Heart right ventricle (tissue), 16 donors: Measurements from ENCODE around the gene TXNRD2. TPM values are rescaled to one million over a fixed set of nuclear protein-coding genes. Genes with fewer than 3 reads are reported as not detected.

Experiments
- ATAC-seq, 8 donors: fragments of 200-7000 bp; cut with Tn5 transposase; one replicate each; pipeline ENCODE4 v1.9.1; 2020; ENCODE audit warnings: mild to moderate bottlenecking in 8 of 8, moderate library complexity in 8 of 8, moderate number of reproducible peaks in 1 of 8
- DNase-seq, 2 donors: peaks; one replicate each; pipeline ENCODE4 v3.0.0-alpha.2; 2020
- H3K27ac ChIP-seq, 10 donors: fragments of 200-600 bp; sonication (generic) in 2 of 10; one replicate each; pipeline versions ENCODE4 v1.5.0 to v1.8.0; 2020 to 2022; ENCODE audit warnings: mild to moderate bottlenecking in 3 of 10
- H3K27me3 ChIP-seq, 7 donors: fragments of 200-600 bp; one replicate each; pipeline ENCODE4 v1.8.0; 2021 to 2022; ENCODE audit warnings: mild to moderate bottlenecking in 2 of 7
- H3K36me3 ChIP-seq, 9 donors: fragments of 200-600 bp; sonication (generic) in 1 of 9; one replicate each; pipeline versions ENCODE4 v1.5.0 to v1.8.0; 2020 to 2022; ENCODE audit warnings: mild to moderate bottlenecking in 2 of 9
- H3K4me1 ChIP-seq, 9 donors: fragments of 200-600 bp; sonication (generic) in 1 of 9; one replicate each; pipeline versions ENCODE4 v1.5.0 to v1.8.0; 2020 to 2022; ENCODE audit warnings: mild to moderate bottlenecking in 4 of 9
- H3K4me3 ChIP-seq, 10 donors: fragments of 200-600 bp; sonication (generic) in 2 of 10; one replicate each; pipeline versions ENCODE4 v1.5.0 to v1.8.0; 2020 to 2022; ENCODE audit warnings: mild to moderate bottlenecking in 7 of 10, moderate library complexity in 2 of 10
- H3K9me3 ChIP-seq, 11 donors: fragments of 200-600 bp in 10 of 11; sonication (generic) in 2 of 11; one replicate each; pipeline versions ENCODE4 v1.5.0 to v1.8.0; 2013 to 2022; ENCODE audit warnings: mild to moderate bottlenecking in 2 of 11, control low read depth in 1 of 11, moderate library complexity in 1 of 11
- WGBS, 2 donors: extraction: QIAGEN DNeasy Blood & Tissue Kit; methylation state at CpG; one replicate each; pipeline ENCODE4 v1.1.7; 2013; ENCODE audit warnings: inconsistent platforms in 1 of 2; 5-methylcytosine and 5-hydroxymethylcytosine counted together
- intact Hi-C, 10 donors: fragments of 100-400 bp; cut with DNase I; formaldehyde crosslinking; loops; one replicate each; pipeline versions ENCODE4 v1.11.1 to v1.14.2; 2022
- polyA plus RNA-seq, 2 donors: library from polyadenylated mRNA; stranded (reverse); fragments of 200-250 nt; gene quantifications; one replicate each; pipeline ENCODE4 v1.2.3, GENCODE V29; 2013
- total RNA-seq, 10 donors: library from RNA; stranded (reverse); fragmentation: NEBNext Ultra II Directional in 3 of 10; extraction: Animal tissue kit (Norgen Biotek cat#: 25700) in 3 of 10; gene quantifications; one replicate each; pipeline versions ENCODE4 v1.2.1 to v1.2.4, GENCODE V29; 2021 to 2023
- TF ChIP-seq, protein P1 (sequence below), 9 donors: fragments of 200-600 bp; sonication (generic) in 2 of 9; IDR thresholded peaks; one replicate each; pipeline versions ENCODE4 v1.5.0 to v1.8.0; 2021 to 2022; ENCODE audit warnings: antibody characterized with exemption in 9 of 9, mild to moderate bottlenecking in 5 of 9, moderate library complexity in 1 of 9
- donor health status: Arrhythmogenic right ventricular cardiomyopathy.
- donor health status: ischemic (EF 13 %, LVEDD 7.1; RV severe dilation, severe dysfunction).
- donor health status: healthy with polysubstance abuse.
- donor health status: DM: no; HTN: yes; CAD: no.
- donor health status: DM: no; HTN: no; CAD: no.
- donor health status: ischemic (EF 25% LVEDD 6.9; RV normal size, moderate dysfunction).
- donor health status: ischemic (EF 25% LVEDD 5.7; RV mildly dilated, moderate dysfunction).
- donor health status: healthy.
- donor health status: DM: yes; HTN: yes; CAD: no.
- donor health status: Ischemic cardiomyopathy.
- donor health status: ischemic (EF 35%, LVEDD 5.7; RV mildly dilated, moderate dysfunction).
- donor health status: nonischemic (EF 11% LVEDD 7.7; RV severe dilation, severe dysfunction).
- donor health status: DM: yes; HTN: yes; CAD: no.
- donor health status: PGD.
- donor health status: ischemic (EF 29% LVEDD 5.4; RV normal size, mild dysfunction).
- donor health status: nonischemic (EF 23%, LVEDD 6.1; RV moderate dilation, normal function).

Gene TXNRD2
- total and polyA plus RNA-seq, 12 donors: 25.8 to 103 (median 35.0) TPM

DNA sequence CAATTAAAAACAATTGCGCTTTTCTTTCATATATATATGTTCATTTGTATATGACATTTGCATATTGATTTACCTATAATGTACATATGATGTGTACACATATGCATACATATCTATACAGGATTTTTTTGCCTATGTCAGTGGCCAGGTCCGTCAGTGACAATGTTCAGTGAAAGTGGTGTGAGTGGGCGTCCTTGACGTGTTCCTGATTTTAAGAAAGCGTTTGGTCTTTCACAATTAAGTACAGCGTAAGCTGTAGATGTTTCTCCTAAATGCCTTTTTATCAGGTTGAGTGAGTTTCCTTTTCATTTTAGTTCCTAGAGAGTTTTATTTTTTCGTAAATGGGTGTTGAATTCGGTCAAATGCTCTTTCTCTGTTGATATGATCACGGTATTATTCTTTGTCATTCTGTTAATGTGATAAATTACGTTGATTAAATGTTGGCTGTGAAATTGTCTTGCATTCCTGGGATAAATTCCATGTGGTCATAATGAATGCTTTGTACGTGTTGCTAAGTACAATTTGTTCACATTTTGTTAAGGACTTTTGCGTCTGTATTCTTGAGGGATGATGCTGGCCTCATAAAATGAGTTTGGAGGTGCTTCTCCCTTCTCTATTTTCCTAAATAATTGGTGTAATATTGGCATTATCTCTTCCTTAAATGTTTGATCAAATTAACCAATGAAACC lies 76.3 kb downstream of the TXNRD2 start:
- no peaks in the 10 kb centered on the region for H3K4me1 ChIP-seq
- no peaks in the 10 kb centered on the region for H3K27me3 ChIP-seq
- H3K4me3 ChIP-seq: no peak overlapping the region
- TF ChIP-seq, protein P1, sequence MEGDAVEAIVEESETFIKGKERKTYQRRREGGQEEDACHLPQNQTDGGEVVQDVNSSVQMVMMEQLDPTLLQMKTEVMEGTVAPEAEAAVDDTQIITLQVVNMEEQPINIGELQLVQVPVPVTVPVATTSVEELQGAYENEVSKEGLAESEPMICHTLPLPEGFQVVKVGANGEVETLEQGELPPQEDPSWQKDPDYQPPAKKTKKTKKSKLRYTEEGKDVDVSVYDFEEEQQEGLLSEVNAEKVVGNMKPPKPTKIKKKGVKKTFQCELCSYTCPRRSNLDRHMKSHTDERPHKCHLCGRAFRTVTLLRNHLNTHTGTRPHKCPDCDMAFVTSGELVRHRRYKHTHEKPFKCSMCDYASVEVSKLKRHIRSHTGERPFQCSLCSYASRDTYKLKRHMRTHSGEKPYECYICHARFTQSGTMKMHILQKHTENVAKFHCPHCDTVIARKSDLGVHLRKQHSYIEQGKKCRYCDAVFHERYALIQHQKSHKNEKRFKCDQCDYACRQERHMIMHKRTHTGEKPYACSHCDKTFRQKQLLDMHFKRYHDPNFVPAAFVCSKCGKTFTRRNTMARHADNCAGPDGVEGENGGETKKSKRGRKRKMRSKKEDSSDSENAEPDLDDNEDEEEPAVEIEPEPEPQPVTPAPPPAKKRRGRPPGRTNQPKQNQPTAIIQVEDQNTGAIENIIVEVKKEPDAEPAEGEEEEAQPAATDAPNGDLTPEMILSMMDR (IDR thresholded peaks at IDR 0.05): no peak
- intact Hi-C loops: loop anchor here in 2 of 10 donors (2.0 to 5.0 kb wide), 2 partner anchors 42 to 66 kb away; no protein-coding TSS in a partner anchor
- no peaks in the 10 kb centered on the region for H3K9me3 ChIP-seq
- H3K36me3 ChIP-seq: no peaks in the 10 kb centered on the region
- no peak for DNase-seq
- WGBS, 2 donors: 76 to 82% methylated on average over 12 of the region's 12 CpGs
- no peak for ATAC-seq
- no peak overlapping the region for H3K27ac ChIP-seq

DNA sequence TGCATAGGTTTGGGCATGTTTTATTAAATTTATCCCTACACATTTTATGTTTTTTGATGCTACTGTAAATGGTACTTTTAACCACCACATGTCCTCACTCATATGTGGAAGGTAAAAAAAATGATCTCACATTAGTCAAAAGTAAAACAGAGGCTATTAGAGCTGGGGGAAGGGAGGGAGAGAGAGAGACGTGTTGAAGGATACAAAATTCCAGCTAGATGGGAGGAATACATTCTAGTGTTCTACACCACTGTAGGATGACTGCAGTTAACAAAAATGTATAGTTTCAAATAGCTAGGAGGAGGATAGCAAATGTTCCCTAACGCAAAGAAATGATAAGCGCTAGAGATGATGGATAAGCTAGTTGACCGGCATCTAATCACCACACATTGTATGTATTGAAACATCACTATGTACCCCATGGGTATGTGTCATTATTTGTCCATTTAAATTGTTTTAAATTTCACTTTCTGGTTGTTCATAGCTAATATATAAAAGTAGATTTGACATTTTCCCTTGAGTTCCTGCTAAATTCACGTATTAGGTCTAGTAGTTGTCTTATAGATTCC lies 77.0 kb downstream of the TXNRD2 start:
- no peaks in the 10 kb centered on the region for H3K27me3 ChIP-seq
- 88 to 90% methylated on average over 5 of the region's 5 CpGs for WGBS, 2 donors
- no peak overlapping the region for H3K4me3 ChIP-seq
- TF ChIP-seq, protein P1 (IDR thresholded peaks at IDR 0.05): no peak
- intact Hi-C loops: loop anchor here in 2 of 10 donors (2.0 to 5.0 kb wide), 2 partner anchors 43 to 66 kb away; no protein-coding TSS in a partner anchor
- ATAC-seq: no peak
- H3K36me3 ChIP-seq: no peaks in the 10 kb centered on the region
- H3K4me1 ChIP-seq: no peaks in the 10 kb centered on the region
- DNase-seq: no peak
- no peak overlapping the region for H3K27ac ChIP-seq
- H3K9me3 ChIP-seq: no peaks in the 10 kb centered on the region

DNA sequence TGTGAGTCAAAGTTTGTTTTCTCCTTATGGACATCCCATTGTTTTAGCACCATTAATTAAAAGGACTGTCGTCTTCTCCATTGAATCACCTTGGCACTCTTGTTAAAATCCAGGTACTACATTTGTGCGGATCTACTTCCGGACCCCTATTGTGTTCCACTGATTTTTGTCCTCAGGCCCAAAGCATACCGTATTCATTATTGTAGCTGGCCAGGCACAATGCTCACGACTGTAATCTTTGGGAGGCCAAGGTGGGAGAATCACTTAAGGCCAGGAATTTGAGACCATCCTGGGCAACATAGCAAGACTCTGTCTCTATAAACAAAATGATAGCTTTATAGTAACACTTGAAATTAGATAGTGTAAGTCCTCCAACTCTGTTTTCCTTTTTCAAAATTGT lies 78.0 kb downstream of the TXNRD2 start:
- ATAC-seq (no peak), DNase-seq (no peak)
- H3K27ac ChIP-seq: no peak overlapping the region
- 89 to 90% methylated on average over 5 of the region's 5 CpGs for WGBS, 2 donors
- TF ChIP-seq, protein P1 (IDR thresholded peaks at IDR 0.05): no peak
- H3K4me1 ChIP-seq: no peaks in the 10 kb centered on the region
- no peaks in the 10 kb centered on the region for H3K27me3 ChIP-seq
- no peaks in the 10 kb centered on the region for H3K36me3 ChIP-seq
- no peaks in the 10 kb centered on the region for H3K9me3 ChIP-seq
- intact Hi-C loops: no loop called here
- no peak overlapping the region for H3K4me3 ChIP-seq

GRCh38 chr22:19862619-19863246 lies 78.9 kb downstream of the TXNRD2 start:
- H3K9me3 ChIP-seq: no peaks in the 10 kb centered on the region
- no peak for DNase-seq
- no peaks in the 10 kb centered on the region for H3K36me3 ChIP-seq
- ATAC-seq: no peak
- no peaks in the 10 kb centered on the region for H3K4me1 ChIP-seq
- no peaks in the 10 kb centered on the region for H3K27me3 ChIP-seq
- H3K27ac ChIP-seq: no peak overlapping the region
- intact Hi-C loops: no loop called here
- no peak overlapping the region for H3K4me3 ChIP-seq
- TF ChIP-seq, protein P1 (IDR thresholded peaks at IDR 0.05): no peak
- WGBS, 2 donors: 95 to 96% methylated on average over 13 of the region's 13 CpGs
